CD14-positive monocyte (primary cell): Measurements from ENCODE around the gene NPTX1. TPM values are rescaled to one million over a fixed set of nuclear protein-coding genes. Genes with fewer than 3 reads are reported as not detected.

Experiments
- DNase-seq, 3 donors: peaks; one replicate each; pipeline ENCODE4 v3.0.0-alpha.2; 2011 to 2022
- H2AFZ ChIP-seq: 2 replicates; pipeline ENCODE4 v1.6.0; 2012; ENCODE audit warnings: mild to moderate bottlenecking, low read depth, low read length, inconsistent platforms; ENCODE audit not compliant: insufficient read depth, poor library complexity, severe bottlenecking
- H3K27ac ChIP-seq, 2 donors: 1 replicate in 1 of 2; 2 replicates in 1 of 2; pipeline ENCODE4 v1.5.1; 2012 to 2013; ENCODE audit warnings: low read length in 2 of 2, control low read depth in 1 of 2, inconsistent platforms in 1 of 2, low read depth in 1 of 2, mild to moderate bottlenecking in 1 of 2
- H3K27me3 ChIP-seq, 2 donors: one replicate each; pipeline versions ENCODE4 v1.6.0 to v1.6.1; 2011 to 2013; ENCODE audit warnings: low read length in 2 of 2; ENCODE audit not compliant: control insufficient read depth in 2 of 2, insufficient read depth in 2 of 2
- H3K36me3 ChIP-seq, 2 donors: replicated peaks in 1 of 2; 1 replicate in 1 of 2; 2 replicates in 1 of 2; pipeline versions ENCODE4 v1.5.1 to v1.6.1; 2012 to 2013; ENCODE audit warnings: low read length in 2 of 2, control low read depth in 1 of 2, inconsistent platforms in 1 of 2, mild to moderate bottlenecking in 1 of 2; ENCODE audit not compliant: insufficient read depth in 2 of 2, control insufficient read depth in 1 of 2
- H3K4me1 ChIP-seq, 2 donors: 1 replicate in 1 of 2; 2 replicates in 1 of 2; pipeline versions ENCODE4 v1.5.1 to v1.6.1; 2012 to 2013; ENCODE audit warnings: low read length in 2 of 2, control low read depth in 1 of 2, inconsistent platforms in 1 of 2, mild to moderate bottlenecking in 1 of 2, moderate library complexity in 1 of 2; ENCODE audit not compliant: insufficient read depth in 2 of 2, control insufficient read depth in 1 of 2
- H3K4me2 ChIP-seq: replicated peaks from 2 replicates; pipeline ENCODE3; 2012; ENCODE audit warnings: low read length, moderate library complexity, mild to moderate bottlenecking; ENCODE audit not compliant: poor library complexity, severe bottlenecking; ENCODE audit errors: extremely low read depth
- H3K4me3 ChIP-seq, 3 experiments: fragments of 200-600 bp in 1 of 3; sonication (generic) in 1 of 3; replicated peaks in 1 of 3; 1 replicate in 2 of 3; 2 replicates in 1 of 3; pipeline ENCODE4 v1.5.1; 2011 to 2013; ENCODE audit warnings: low read length in 3 of 3, mild to moderate bottlenecking in 3 of 3, control low read depth in 2 of 3, low read depth in 2 of 3, inconsistent platforms in 1 of 3, moderate library complexity in 1 of 3
- H3K79me2 ChIP-seq: 2 replicates; pipeline ENCODE4 v1.6.0; 2012; ENCODE audit warnings: mild to moderate bottlenecking, control low read depth, inconsistent platforms, low read length, moderate library complexity; ENCODE audit not compliant: insufficient read depth
- H3K9ac ChIP-seq: 2 replicates; pipeline ENCODE4 v1.6.0; 2017; ENCODE audit warnings: low read length, mild to moderate bottlenecking; ENCODE audit not compliant: insufficient read depth, poor library complexity, severe bottlenecking
- H3K9me3 ChIP-seq, 2 donors: replicated peaks in 1 of 2; 1 replicate in 1 of 2; 2 replicates in 1 of 2; pipeline versions ENCODE4 v1.5.1 to v1.6.1; 2012 to 2013; ENCODE audit warnings: low read length in 2 of 2, control low read depth in 1 of 2; ENCODE audit not compliant: control insufficient read depth in 1 of 2, insufficient read depth in 1 of 2
- H4K20me1 ChIP-seq: 2 replicates; pipeline ENCODE4 v1.6.0; 2012; ENCODE audit warnings: mild to moderate bottlenecking, low read length, control low read depth, moderate library complexity; ENCODE audit not compliant: insufficient read depth
- H3K27ac Mint-ChIP-seq, 7 donors: one replicate each; pipeline ENCODE4 v1.8.0; 2020; ENCODE audit warnings: mild to moderate bottlenecking in 7 of 7, mixed read lengths in 7 of 7, moderate library complexity in 6 of 7, inconsistent platforms in 2 of 7
- H3K27me3 Mint-ChIP-seq, 3 donors: one replicate each; pipeline ENCODE4 v1.8.0; 2021 to 2022; ENCODE audit warnings: low read depth in 3 of 3, mild to moderate bottlenecking in 3 of 3, mixed read lengths in 3 of 3, moderate library complexity in 3 of 3, inconsistent platforms in 1 of 3
- H3K36me3 Mint-ChIP-seq, 2 donors: one replicate each; pipeline ENCODE4 v1.8.0; 2020; ENCODE audit warnings: mixed read lengths in 2 of 2, inconsistent platforms in 1 of 2, mild to moderate bottlenecking in 1 of 2
- H3K4me1 Mint-ChIP-seq: one replicate; pipeline ENCODE4 v1.8.0; 2020; ENCODE audit warnings: mild to moderate bottlenecking, mixed read lengths
- H3K4me3 Mint-ChIP-seq, 2 donors: one replicate each; pipeline ENCODE4 v1.8.0; 2020; ENCODE audit warnings: mild to moderate bottlenecking in 2 of 2, mixed read lengths in 2 of 2, moderate library complexity in 1 of 2
- H3K9me3 Mint-ChIP-seq, 7 donors: one replicate each; pipeline ENCODE4 v1.8.0; 2020 to 2022; ENCODE audit warnings: mixed read lengths in 7 of 7, mild to moderate bottlenecking in 6 of 7, moderate library complexity in 6 of 7, inconsistent platforms in 2 of 7
- CTCF ChIP-seq: fragments of 200-600 bp; IDR thresholded peaks from one replicate; pipeline ENCODE4 v1.8.0; 2022; ENCODE audit warnings: antibody characterized with exemption, mild to moderate bottlenecking
- WGBS: methylation state at CpG from one replicate; pipeline ENCODE4 v1.1.5; 2013; ENCODE audit warnings: missing lambda C conversion rate; ENCODE audit not compliant: insufficient coverage; 5-methylcytosine and 5-hydroxymethylcytosine counted together
- intact Hi-C, 2 donors: fragments of 100-400 bp; cut with micrococcal nuclease; formaldehyde crosslinking; loops; one replicate each; pipeline versions ENCODE4 v1.15.0 to v1.15.1; 2023
- polyA plus RNA-seq, 3 donors: library from polyadenylated mRNA; depleted of rRNA in 1 of 3; unstranded in 2 of 3; stranded (reverse) in 1 of 3; fragments of 300-500 nt in 2 of 3; fragments of >200 nt in 1 of 3; fragmentation: Illumina TruSeq in 2 of 3; gene quantifications; 1 replicate in 2 of 3; 2 replicates in 1 of 3; pipeline ENCODE4 v1.2.3, GENCODE V29; 2012 to 2021

The NPTX1 gene
- polyA plus RNA-seq, 3 donors: not detected

GRCh38 chr17:80516171-80516932, 39.9 kb upstream of the NPTX1 start:
- Histone ChIP-seq H3K27ac (no peak overlapping the region), H3K9ac (no peak overlapping the region), H3K4me1 (no peaks in the 10 kb centered on the region), H2AFZ (no peak overlapping the region), H3K36me3 (no peaks in the 10 kb centered on the region), H3K4me3 (no peak overlapping the region), H4K20me1 (no peaks in the 10 kb centered on the region), H3K9me3 (no peaks in the 10 kb centered on the region), H3K4me2 (no peak overlapping the region), H3K79me2 (no peaks in the 10 kb centered on the region), H3K27me3 (no peaks in the 10 kb centered on the region)
- Mint-ChIP-seq H3K36me3 (no peaks in the 10 kb centered on the region), H3K4me3 (no peak overlapping the region), H3K27ac (no peak overlapping the region), H3K9me3 (peaks cover 0 to 4% (median 0%) of the 10 kb centered on the region in 7 donors), H3K4me1 (no peaks in the 10 kb centered on the region), H3K27me3 (peaks cover 3 to 22% (median 7%) of the 10 kb centered on the region in 3 donors)
- intact Hi-C loops: no loop called here
- 89% methylated on average over 15 of the region's 17 CpGs for WGBS
- no peak for DNase-seq
- no peak for TF ChIP-seq CTCF

- Mint-ChIP-seq H3K4me3 (no peak overlapping the region), H3K27ac (no peak overlapping the region), H3K9me3 (no peaks in the 10 kb centered on the region), H3K4me1 (no peaks in the 10 kb centered on the region), H3K27me3 (peaks cover 6 to 20% (median 10%) of the 10 kb centered on the region in 3 donors), H3K36me3 (no peaks in the 10 kb centered on the region)
- Histone ChIP-seq H3K9ac (no peak overlapping the region), H3K36me3 (no peaks in the 10 kb centered on the region), H3K79me2 (no peaks in the 10 kb centered on the region), H3K4me3 (no peak overlapping the region), H3K27me3 (no peaks in the 10 kb centered on the region), H3K4me1 (no peaks in the 10 kb centered on the region), H2AFZ (no peak overlapping the region), H3K9me3 (no peaks in the 10 kb centered on the region), H3K27ac (no peak overlapping the region), H3K4me2 (no peak overlapping the region), H4K20me1 (no peaks in the 10 kb centered on the region)
- WGBS: 64% methylated on average over 9 of the region's 10 CpGs
- no peak for TF ChIP-seq CTCF
- DNase-seq: no peak
- intact Hi-C loops: no loop called here
Observed at GRCh38 chr17:80513892-80514291, 37.5 kb upstream of the NPTX1 start.
